ENCODE results near the gene METTL25B.

The METTL25B gene

GRCh38 chr1:156727926-156728598 is at the start of gene METTL25B:
TSS of gene METTL25B (plus strand) at chr1:156728469. CDS start at chr1:156729105, 636 bp downstream.
- peak in 1 of 2 donors; percentile 56 for DNase-seq

GRCh38 chr1:156680056-156680455 is 48.2 kb upstream of the METTL25B start:
- no peak for DNase-seq

- DNase-seq = no peak
These were observed 46.9 kb upstream of the METTL25B start for GRCh38 chr1:156681196-156681960.

GRCh38 chr1:156682166-156682890 is 45.9 kb upstream of the METTL25B start:
- no peak for DNase-seq

GRCh38 chr1:156684227-156684782 is 44.0 kb upstream of the METTL25B start:
- DNase-seq = peak in 1 of 2 donors; percentile 26

GRCh38 chr1:156689035-156689952 is 39.0 kb upstream of the METTL25B start:
- peak; percentile 73 to 75 for DNase-seq

GRCh38 chr1:156689953-156690674 is 38.2 kb upstream of the METTL25B start:
- no peak for DNase-seq

- no peak for DNase-seq
These were observed 37.6 kb upstream of the METTL25B start for GRCh38 chr1:156690675-156691036.

- DNase-seq = no peak
These were observed 37.1 kb upstream of the METTL25B start for GRCh38 chr1:156691191-156691590.

GRCh38 chr1:156691665-156692440 is 36.4 kb upstream of the METTL25B start:
- DNase-seq = no peak

- no peak for DNase-seq
These were observed 35.8 kb upstream of the METTL25B start for GRCh38 chr1:156692441-156692924.

GRCh38 chr1:156692925-156693847 is 35.1 kb upstream of the METTL25B start:
- no peak for DNase-seq

- DNase-seq = no peak
These were observed 34.2 kb upstream of the METTL25B start for GRCh38 chr1:156693848-156694689.

GRCh38 chr1:156694690-156694962 is 33.6 kb upstream of the METTL25B start:
- DNase-seq = no peak

GRCh38 chr1:156696755-156697154 is 31.5 kb upstream of the METTL25B start:
- no peak for DNase-seq

- no peak for DNase-seq
These were observed 30.8 kb upstream of the METTL25B start for GRCh38 chr1:156697481-156697880.

GRCh38 chr1:156698995-156699394 is 29.3 kb upstream of the METTL25B start:
- no peak for DNase-seq

- no peak for DNase-seq
These were observed 27.3 kb upstream of the METTL25B start for GRCh38 chr1:156700736-156701531.

All from activated CD4-positive, alpha-beta T cell treated with anti-CD3 and anti-CD28 coated beads for 4 hours (primary cell).